SK-MEL-5 (cell line): ENCODE measurements around the gene CD93. TPM values are rescaled to one million over a fixed set of nuclear protein-coding genes. Genes with fewer than 3 reads are reported as not detected.
A peak's percentile ranks its signal among the peaks of the same experiment; 100 is the strongest.

Experiments
- DNase-seq: peaks from one replicate; pipeline ENCODE4 v3.0.0-alpha.2; 2016; ENCODE audit warnings: low read depth, low spot score
- in situ Hi-C: cut with HindIII; loops from 2 replicates; pipeline ENCODE4 v1.10.0; 2016; ENCODE audit warnings: low sequenced_read_pairs, high pct_unique_total_duplicates, low pct_unique_long_range_greater_than_20kb
- total RNA-seq: library from RNA; depleted of rRNA; stranded (reverse); fragments of >200 nt; shearing (Covaris generic); gene quantifications from 2 replicates; pipeline ENCODE4 v1.2.3, GENCODE V29; 2014

CD93 gene
- total RNA-seq, 1 experiment from 2014 or later: not detected

DNA sequence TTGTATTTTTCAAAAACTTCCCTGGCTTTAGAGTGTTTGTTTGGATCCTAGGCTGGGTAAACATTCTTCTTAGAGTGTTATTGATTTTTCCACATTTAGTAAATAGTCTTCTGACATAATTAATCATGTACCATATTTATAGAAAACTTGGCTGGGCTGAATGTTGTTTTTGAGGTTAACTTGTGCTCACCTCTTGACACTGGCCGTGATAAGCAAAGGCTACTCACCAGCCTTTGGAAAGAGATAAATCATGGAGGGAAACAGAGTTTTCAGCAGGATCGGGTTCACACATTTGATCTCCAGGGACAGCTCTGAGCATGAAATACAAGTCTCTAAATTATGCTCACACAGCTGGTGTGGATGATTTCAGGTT is 6.2 kb upstream of the CD93 start:
- in situ Hi-C loops: no loop called here
- no peak for DNase-seq

DNA sequence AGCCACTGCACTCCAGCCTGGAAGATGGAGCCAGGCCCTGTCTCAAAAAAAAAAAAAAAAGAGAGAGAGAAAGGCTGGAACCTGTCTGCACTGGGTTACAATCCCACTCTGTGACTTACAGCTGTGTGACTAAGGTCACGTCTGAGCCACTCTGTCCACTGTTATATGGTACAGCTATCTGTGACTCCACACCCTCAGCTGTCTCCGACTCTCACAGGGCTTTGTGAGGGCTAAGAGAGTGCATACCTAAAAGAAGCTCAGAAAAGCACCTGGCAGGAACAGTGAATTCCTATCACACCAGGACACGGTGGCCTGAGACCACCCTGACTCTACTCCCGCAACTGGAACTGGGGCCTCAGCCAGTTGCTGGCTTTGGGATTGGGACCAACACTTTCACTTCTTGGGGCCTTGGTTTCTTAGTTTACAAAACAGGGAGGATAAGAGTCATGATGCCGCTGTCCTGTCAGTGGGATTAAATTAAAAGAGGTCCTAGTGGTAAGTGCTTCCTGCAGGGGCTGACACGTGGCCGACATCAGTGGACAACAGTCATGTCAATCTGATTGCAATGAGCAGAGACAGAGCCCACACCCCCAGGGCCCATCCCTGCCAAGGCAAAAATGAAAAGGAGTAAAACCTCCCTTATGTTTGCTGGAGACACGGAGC is 5.7 kb upstream of the CD93 start:
- in situ Hi-C loops: no loop called here
- DNase-seq: no peak

DNA sequence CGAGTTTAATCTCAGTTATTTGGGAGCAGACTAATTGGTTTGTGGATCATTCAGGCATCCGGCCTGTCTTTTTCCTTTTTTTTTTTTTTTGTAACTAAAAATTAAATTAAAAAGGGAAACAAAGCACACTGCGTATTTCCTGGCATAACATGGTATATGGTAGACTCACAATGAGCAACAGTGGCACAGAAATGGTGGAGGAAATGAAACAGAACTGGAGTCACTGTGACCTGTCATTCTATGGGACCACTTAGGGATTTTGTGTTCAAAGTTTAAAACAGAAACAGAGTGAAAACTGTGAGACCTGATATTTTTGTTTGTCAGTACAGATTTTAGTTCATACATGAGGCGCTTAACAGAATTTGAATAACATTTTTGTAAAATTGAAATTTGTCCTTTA is 4.8 kb upstream of the CD93 start:
- DNase-seq: no peak
- in situ Hi-C loops: no loop called here

GRCh38 chr20:23090147-23090546 is 4.0 kb upstream of the CD93 start:
- no peak for DNase-seq
- in situ Hi-C loops: no loop called here

GRCh38 chr20:23088866-23089265 is 2.7 kb upstream of the CD93 start:
- DNase-seq: no peak
- in situ Hi-C loops: no loop called here

- no peak for DNase-seq
- in situ Hi-C loops: no loop called here
Measured at GRCh38 chr20:23087587-23088251, 1.6 kb upstream of the CD93 start.

DNA sequence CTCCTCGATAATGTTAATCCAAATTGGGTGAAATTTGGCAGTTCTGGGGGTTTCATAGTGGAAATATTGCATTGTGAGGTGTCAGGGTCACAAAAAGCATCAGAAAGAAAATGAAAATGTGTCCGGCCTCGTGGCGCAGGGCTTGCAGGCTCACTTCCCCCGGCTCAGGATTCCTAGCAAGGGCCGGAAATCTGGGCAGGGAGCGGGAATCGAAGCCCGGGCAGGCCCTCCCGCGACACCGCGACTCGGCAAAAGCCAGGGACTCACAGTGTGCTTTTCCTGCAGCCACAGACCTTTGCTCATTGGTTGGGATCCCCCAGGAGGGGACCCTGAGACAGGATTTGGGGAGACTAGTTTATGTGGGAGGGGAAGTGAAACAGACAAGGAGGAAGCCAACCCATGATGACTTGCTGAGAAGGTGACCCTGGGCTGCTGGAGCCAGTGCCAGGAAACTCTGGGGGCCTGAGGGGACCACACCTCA is 847 bp upstream of the CD93 start:
- no peak for DNase-seq
- in situ Hi-C loops: no loop called here

DNA sequence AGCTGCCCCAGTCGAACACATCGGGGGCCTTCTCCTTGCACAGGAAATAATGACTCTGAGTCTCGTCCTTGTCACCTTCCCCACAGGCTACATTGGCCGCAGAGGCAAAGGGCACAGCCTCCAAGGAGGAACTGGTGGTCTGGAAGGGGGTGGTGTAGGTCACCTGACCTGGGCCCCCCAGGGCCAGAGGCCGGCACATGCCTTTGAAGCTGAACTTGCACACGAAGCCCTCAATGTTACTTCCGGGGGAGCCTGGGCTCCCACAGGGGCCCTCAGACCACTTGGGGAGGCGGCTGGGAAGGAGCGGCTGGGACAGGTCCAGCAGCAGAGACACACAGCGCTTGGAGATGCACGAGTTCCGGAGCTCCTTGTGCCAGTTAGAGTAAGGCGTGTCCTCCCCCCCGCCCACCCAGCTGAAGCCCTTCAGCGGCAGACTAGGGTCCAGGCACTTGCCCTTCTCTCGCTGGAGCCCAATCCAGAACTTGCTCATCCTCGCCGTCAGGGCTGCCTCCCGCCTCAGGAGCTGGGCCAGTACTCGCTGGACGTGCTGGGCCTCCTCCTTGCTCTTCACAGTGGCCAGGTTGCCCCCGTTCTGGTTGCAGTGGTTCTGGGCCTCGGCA is 578 bp downstream of the CD93 start:
- in situ Hi-C loops: no loop called here
- no peak for DNase-seq

DNA sequence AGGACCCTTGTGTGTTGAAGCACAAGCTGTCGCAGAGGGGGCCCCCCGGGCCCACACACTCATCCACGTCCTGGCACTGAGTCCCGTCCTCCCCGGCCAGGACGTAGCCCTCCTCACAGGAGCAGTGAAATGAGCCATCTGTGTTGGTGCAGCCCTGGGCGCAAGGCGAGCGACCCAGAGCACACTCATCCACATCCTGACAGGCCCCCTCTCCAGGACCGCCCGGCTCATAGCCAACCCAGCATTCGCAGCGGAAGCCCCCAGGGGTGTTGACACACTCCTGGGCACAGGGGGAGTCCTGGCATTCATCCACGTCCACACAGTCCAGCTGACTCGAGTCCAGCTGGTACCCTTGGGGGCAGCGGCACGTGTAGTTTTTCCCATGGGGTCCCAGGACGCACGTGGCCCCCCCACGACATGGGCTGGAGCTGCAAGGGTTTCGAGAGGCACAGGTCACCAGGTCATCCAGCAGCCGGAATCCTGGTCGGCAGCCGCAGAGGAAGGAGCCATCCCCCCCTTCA is 1.2 kb downstream of the CD93 start:
- in situ Hi-C loops: no loop called here
- DNase-seq: no peak

DNA sequence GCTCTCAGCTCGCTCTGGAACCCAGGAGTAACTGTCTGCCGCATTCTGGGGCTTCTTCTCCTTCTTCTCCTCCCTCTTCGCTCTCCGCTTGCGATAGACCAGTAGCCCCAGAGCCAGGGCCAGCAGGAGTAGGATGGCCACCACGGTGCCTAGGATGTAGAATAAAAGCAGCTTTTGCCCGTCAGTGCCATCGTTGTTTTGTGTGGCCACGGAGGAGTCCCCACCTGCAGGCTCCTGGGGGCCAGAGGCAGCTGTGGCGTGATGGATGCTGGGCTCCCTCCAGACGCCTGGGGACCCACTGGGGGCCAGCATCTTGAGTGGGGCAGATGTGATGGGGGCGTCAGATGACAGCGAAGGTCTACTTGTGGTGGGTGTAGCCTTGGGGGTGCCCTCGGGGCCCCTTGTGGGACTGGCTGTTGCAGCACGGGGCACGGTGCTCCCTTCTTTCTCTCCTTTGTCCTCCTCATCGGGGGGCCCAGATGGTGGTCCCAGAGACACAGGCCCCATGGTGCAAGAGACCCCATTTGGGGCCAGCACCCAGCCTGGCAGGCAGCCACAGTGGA is 1.8 kb downstream of the CD93 start:
- no peak for DNase-seq
- in situ Hi-C loops: no loop called here

DNA sequence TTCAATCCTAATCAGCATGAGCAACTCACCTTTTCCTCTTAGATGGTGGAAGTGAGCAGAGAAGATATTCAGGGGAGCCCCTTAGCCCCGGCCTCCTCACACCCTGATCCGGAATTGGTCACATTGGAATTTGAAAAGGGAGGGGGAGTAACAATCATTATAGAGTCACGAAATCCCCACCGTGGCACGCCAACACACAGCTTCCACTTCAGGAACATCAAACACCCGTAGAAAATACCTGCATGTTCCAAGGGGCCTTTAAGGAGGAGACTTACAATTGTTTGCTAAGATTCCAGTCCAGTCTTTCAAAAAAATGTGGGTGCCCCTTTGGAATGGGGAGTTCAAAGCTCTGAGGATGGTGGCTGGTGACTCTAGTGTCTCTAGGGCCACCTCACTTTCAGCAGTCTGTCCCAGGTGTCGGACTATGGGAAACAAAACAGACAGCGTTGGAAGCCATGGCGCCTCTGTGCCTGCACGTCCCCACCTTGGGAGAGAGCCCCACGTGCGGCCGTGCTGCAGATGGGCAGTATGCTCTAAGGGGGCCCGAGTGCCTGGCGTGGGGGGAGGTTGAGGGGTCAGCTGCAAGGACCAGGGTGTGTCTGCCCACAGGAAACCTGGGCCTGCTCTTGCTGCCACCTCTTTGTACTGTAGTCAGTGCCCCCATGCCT is 2.4 kb downstream of the CD93 start:
- no peak for DNase-seq
- in situ Hi-C loops: no loop called here

GRCh38 chr20:23082846-23083552 is 3.1 kb downstream of the CD93 start:
- no peak for DNase-seq
- in situ Hi-C loops: no loop called here

- no peak for DNase-seq
- in situ Hi-C loops: no loop called here
Measured at GRCh38 chr20:23081263-23081819, 4.8 kb downstream of the CD93 start.

- in situ Hi-C loops: no loop called here
- no peak for DNase-seq
Measured at GRCh38 chr20:23080521-23080920, 5.6 kb downstream of the CD93 start.

DNA sequence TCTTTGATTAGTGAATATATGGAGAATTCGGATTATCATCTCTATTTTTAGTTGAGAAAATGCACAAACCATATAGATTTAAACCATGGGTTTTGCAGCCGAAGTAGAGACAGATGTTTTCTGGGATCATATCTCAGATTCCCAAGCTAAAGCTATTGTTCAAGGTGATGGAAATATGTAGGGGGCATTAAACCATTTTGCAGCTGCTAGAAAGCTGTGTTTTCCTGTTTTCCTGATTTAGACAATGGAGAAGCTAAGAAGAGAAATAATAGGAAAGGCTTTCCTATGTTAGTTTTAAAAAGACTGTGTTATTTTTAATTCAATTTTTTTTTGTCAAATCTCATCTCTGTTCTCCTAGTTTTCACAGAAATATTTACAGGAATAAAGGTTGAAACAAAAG is 6.2 kb downstream of the CD93 start:
- DNase-seq: no peak
- in situ Hi-C loops: no loop called here

DNA sequence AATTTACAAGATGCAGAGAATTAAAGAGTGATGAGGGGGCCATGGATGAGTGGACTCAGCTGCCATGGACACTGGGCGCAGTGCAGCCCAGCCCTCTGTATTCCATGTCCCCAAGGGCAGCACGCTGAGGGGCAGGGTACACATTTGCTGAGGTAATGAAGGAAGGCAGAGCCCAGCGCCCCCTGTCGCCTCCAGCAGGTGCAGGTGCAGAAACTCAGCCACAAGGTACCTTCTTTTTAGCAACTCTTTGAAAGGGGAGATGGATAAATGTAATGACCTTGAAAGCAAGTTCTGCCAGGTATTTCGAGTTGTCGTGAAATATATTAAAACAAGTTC is 7.1 kb downstream of the CD93 start:
- in situ Hi-C loops: no loop called here
- DNase-seq: peak; percentile 29

- in situ Hi-C loops: no loop called here
- DNase-seq: no peak
Measured at GRCh38 chr20:23078351-23079015, 7.6 kb downstream of the CD93 start.
